Central memory CD8-positive, alpha-beta T cell (primary cell): Measurements from ENCODE around the gene FBXL16.
"Not testable (repeated sequence)": the region's sequence is repeated elsewhere in the genome, so short reads cannot be mapped to it uniquely, and the experiment has no call there.

ENCODE experiments used
- ATAC-seq: fragments of 150-1000 bp; cut with Tn5 transposase; replicated peaks from 2 replicates; pipeline ENCODE4 v1.10.0; 2022; ENCODE audit warnings: mild to moderate bottlenecking, moderate FRiP score, moderate number of reproducible peaks; ENCODE audit not compliant: poor library complexity, severe bottlenecking; ENCODE audit errors: extremely low read depth
- DNase-seq, 2 donors: peaks; one replicate each; pipeline ENCODE4 v3.0.0; 2021; ENCODE audit warnings: low spot score in 2 of 2
- H3K27ac Mint-ChIP-seq: one replicate; pipeline ENCODE4 v1.8.0; 2022; ENCODE audit warnings: low read depth, mild to moderate bottlenecking, moderate library complexity, mixed read lengths
- H3K27me3 Mint-ChIP-seq: one replicate; pipeline ENCODE4 v1.8.0; 2022; ENCODE audit warnings: mixed read lengths
- H3K36me3 Mint-ChIP-seq: one replicate; pipeline ENCODE4 v1.8.0; 2022; ENCODE audit warnings: mild to moderate bottlenecking, moderate library complexity, mixed read lengths; ENCODE audit not compliant: insufficient read depth
- H3K4me1 Mint-ChIP-seq: one replicate; pipeline ENCODE4 v1.8.0; 2022; ENCODE audit warnings: mixed read lengths
- H3K4me3 Mint-ChIP-seq: one replicate; pipeline ENCODE4 v1.8.0; 2022; ENCODE audit warnings: mild to moderate bottlenecking, moderate library complexity, mixed read lengths
- H3K9me3 Mint-ChIP-seq: one replicate; pipeline ENCODE4 v1.8.0; 2022; ENCODE audit warnings: mixed read lengths

The FBXL16 gene

DNA sequence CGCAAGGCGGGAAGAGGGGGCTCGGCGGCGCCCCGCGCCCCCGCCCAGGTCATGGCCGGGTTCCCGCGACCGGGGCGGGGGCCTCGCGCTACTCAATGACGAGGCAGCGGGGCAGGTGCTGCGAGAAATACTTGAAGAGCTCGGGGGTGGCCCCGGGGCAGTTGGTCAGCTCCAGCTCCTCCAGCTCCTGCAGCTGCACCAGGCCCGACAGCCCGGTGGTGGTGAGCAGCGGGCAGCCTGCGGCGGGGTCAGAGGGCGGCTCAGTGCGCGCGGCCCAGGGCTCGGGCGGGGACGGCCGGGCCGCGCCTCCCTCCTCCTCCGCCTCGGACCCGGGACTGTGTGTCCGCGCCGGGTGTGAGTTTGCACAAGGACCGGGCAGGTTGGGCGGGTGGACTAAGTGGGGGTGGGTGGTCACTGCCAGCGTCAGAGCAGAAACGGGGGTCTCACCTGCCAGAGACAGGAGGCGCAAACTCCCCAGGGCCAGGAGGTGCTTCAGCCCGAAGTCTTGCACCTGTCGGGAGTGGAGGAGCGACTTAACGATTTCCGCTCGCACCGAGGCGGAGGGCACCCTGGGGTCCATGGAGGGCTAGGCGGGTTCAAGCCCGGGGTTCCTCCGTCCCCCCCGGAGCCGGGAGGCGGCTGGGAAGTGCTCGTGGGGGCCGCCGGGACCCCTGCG, 11.3 kb downstream of the FBXL16 start:
- H3K36me3 Mint-ChIP-seq = peaks cover 12% of the 10 kb centered on the region
- no peak overlapping the region for H3K27ac Mint-ChIP-seq
- ATAC-seq (no peak), DNase-seq (no peak)
- H3K4me1 Mint-ChIP-seq = peaks cover 20% of the 10 kb centered on the region
- H3K27me3 Mint-ChIP-seq = peaks cover 10% of the 10 kb centered on the region
- H3K9me3 Mint-ChIP-seq = peaks cover 5% of the 10 kb centered on the region
- H3K4me3 Mint-ChIP-seq = peak overlapping the region; percentile 70

DNA sequence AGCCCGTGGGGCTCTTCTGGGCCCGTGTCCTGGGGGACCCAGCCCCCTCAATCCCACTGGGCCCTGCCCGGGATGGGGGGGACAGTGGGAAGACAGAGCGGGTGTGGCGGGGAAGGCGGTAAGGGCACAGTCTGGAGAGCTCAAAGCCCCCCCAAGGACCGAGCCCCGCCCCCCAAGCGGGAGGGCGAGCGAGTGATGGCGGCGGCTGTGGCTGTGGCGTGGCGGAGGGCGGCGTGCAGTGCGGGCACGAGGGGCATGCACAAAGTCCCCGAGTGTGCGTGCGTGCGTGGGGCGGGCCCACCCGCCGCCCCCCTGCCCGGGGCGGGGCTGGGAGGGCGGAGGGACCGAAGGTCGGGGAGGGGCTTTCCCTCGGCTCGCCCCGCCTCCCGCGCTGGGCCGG, 11.8 kb downstream of the FBXL16 start:
- H3K4me1 Mint-ChIP-seq = peaks cover 20% of the 10 kb centered on the region
- no peak overlapping the region for H3K27ac Mint-ChIP-seq
- H3K36me3 Mint-ChIP-seq = peaks cover 12% of the 10 kb centered on the region
- H3K27me3 Mint-ChIP-seq = peaks cover 10% of the 10 kb centered on the region
- no peak for DNase-seq
- H3K4me3 Mint-ChIP-seq = peak overlapping the region; percentile 70
- peaks cover 5% of the 10 kb centered on the region for H3K9me3 Mint-ChIP-seq
- no peak for ATAC-seq

DNA sequence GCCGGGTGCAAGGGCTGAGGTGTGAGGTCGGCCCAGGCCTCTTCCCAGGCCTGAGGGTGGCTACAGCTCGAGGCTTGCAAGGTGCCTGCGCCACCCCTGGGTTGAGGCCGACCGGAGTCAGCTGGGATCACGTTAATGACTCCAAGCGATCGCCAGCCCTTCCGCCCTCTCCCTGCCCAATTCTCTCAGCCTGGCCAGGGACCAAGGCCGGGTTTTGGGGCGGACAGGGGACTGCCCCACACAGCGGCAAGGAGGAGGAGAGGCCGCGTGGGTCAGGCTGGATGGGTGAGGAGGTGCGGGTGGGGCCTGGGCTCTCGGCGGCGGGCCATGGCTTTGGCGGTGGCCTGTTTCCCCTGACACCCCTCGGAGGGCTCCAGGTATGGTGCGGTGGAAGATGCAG, 12.2 kb downstream of the FBXL16 start:
- ATAC-seq (no peak), DNase-seq (no peak)
- H3K36me3 Mint-ChIP-seq = peaks cover 12% of the 10 kb centered on the region
- H3K27ac Mint-ChIP-seq = no peak overlapping the region
- peaks cover 5% of the 10 kb centered on the region for H3K9me3 Mint-ChIP-seq
- H3K4me3 Mint-ChIP-seq = peak overlapping the region; percentile 22
- H3K4me1 Mint-ChIP-seq = peaks cover 20% of the 10 kb centered on the region
- peaks cover 10% of the 10 kb centered on the region for H3K27me3 Mint-ChIP-seq

DNA sequence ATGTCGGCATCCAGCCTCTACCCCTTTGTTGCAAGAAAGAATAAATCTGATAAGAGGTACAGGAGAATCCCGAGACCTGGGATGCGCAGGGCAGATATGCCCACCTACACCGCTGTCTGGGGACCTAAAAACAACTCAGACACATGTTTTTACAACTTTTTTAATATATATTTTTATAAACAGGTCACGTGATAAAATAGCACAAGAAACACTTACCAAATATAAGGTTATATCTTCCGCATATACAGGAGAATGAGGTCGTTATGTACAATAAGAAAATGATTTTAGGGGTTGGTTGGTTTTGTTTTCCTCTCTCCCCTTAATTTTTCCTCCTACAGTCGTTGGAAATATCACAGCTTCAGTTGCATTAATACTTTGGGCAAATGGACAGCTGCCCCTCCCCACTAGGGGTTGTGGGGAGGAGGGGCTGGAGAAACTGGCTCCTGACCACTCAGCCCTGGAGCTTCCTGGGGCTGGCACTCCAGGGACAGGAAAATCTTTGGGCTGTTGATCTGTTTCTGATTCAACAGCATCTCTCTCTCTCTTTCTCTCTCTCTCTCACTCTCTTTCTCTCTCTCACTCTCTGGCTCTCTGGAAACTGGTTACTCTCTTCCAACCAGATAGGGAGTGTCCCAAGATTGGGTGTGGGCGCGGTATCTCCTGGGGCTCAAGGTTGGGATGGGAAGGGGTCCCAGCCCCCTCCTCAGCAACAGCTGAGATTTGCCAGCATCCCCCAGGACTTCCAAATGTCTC, 13.1 kb downstream of the FBXL16 start:
- H3K27ac Mint-ChIP-seq = no peak overlapping the region
- H3K9me3 Mint-ChIP-seq = peaks cover 5% of the 10 kb centered on the region
- peak overlapping the region; percentile 22 for H3K4me3 Mint-ChIP-seq
- peaks cover 20% of the 10 kb centered on the region for H3K4me1 Mint-ChIP-seq
- DNase-seq = no peak
- peaks cover 10% of the 10 kb centered on the region for H3K27me3 Mint-ChIP-seq
- ATAC-seq = no peak
- H3K36me3 Mint-ChIP-seq = peaks cover 12% of the 10 kb centered on the region

DNA sequence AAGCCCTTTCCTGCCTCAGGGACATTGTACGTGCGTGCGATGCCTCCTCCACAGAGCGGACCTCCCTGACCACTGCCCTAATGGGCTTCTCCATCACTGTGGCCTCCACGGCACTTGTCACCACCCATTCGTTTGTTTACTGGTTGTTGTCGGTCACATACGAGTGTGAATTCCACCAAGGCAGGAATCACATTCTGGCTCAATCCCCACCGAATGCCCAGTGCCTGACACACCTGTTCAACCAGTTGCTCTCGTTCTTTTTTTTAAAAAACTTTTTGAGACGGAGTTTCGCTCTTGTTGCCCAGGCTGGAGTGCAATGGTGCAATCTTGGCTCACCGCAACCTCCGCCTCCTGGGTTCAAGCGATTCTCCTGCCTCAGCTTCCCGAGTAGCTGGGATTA, 14.4 kb downstream of the FBXL16 start:
- Mint-ChIP-seq H3K4me1 (peaks cover 19% of the 10 kb centered on the region), H3K27ac (peak overlapping the region; percentile 93), H3K4me3 (peak overlapping the region; percentile 87), H3K36me3 (peaks cover 12% of the 10 kb centered on the region), H3K27me3 (peaks cover 10% of the 10 kb centered on the region)
- ATAC-seq, DNase-seq, H3K9me3 Mint-ChIP-seq: not testable (repeated sequence)

DNA sequence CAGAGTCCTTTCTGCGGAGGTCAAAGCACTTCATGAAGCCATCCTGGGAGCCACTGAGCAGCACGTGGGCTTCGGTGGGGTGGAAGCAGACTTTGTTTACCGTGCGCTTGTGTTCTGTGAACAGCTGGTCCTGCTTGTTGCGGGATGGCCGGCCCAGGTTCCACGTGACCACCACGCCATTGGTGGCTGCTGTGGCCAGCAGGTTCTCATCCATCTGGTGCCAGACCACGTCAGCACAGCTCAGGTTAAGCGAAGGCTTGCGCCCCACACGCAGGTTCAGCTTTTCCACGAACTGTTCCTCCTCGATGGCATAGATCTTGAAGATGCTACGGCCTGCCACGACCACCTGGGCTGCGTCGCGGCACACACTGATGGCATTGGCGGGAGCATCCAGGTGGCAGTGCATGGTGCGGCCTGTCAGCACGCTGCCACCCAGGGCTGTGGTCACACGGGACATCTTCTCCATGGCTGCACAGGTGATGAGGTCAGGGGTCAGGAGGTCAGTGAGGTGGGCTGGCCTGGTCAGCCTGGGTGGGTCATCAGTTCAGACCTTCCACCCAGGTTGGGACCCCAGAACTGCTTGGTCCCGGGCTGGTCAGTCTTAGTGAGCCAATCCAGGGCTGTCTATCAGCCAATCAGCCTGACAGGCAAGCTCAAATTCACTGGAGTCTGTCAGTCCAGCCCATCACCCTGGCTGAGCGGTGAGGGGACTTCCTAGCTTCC, 16.3 kb downstream of the FBXL16 start:
- peak overlapping the region; percentile 93 for H3K27ac Mint-ChIP-seq
- peaks cover 10% of the 10 kb centered on the region for H3K27me3 Mint-ChIP-seq
- H3K9me3 Mint-ChIP-seq = peaks cover 5% of the 10 kb centered on the region
- ATAC-seq (no peak), DNase-seq (no peak)
- peak overlapping the region; percentile 87 for H3K4me3 Mint-ChIP-seq
- peaks cover 11% of the 10 kb centered on the region for H3K36me3 Mint-ChIP-seq
- peaks cover 15% of the 10 kb centered on the region for H3K4me1 Mint-ChIP-seq

DNA sequence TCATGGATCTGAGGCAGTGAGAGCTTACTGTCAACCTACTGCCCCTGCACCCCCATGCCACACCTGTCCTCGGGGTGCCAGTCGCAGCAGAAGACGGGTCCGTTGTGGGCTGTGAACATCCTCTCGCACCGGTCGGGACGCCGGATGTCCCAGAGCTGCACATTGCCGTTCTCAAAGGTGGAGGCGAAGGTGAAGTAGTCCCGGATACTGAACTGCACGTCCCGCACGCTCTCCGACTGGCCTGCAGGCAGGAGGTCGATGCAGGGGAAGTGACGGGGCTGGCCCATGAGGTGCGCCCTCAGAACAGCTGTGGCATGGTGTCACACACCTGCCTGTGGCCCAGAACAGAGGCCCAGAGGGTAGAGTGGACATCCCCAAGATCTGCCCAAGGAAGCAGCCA, 18.1 kb downstream of the FBXL16 start:
- H3K4me3 Mint-ChIP-seq = no peak overlapping the region
- no peak for ATAC-seq
- H3K27me3 Mint-ChIP-seq = peaks cover under 1% of the 10 kb centered on the region
- peaks cover 5% of the 10 kb centered on the region for H3K9me3 Mint-ChIP-seq
- peaks cover 15% of the 10 kb centered on the region for H3K36me3 Mint-ChIP-seq
- DNase-seq = no peak
- H3K4me1 Mint-ChIP-seq = peaks cover 14% of the 10 kb centered on the region
- H3K27ac Mint-ChIP-seq = no peak overlapping the region

DNA sequence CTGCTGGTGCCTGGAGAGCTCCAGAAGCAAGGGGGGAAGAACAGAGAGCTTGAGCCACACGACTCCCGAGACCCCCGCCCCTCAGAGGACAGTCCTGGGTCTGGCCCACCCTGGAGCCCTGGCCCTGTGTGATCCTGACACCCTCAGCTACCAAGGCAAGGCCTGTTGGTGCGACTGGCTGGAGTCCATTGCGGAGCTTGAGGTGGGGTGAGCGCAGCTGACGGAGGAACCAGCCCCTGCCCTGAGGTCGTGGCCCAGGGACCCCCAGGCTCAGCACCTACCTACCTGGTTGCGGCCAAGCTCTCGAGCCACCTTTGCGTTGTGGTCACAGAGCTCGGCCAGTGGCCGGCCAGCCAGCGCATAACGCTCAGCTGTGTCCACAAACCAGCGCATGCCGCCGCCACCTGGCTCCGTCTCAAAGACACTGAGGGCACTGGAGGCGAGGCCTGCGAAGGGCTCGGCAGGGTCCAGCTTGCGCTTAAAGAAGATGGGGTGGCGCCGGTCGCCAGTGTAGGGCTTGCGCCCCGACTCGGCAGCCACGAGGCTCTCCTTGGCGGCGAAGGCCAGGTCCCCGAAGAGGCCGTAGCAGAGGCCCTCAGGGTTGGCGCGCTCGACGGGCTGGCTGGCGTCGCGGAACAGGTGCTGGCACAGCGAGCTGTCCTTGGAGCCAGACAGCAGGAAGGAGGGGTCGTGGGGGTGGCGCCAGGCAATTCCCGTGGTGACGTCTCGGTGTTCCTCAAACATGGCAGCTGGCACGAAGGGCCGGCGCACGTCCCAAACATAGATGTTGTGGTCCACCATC, 18.9 kb downstream of the FBXL16 start:
- Mint-ChIP-seq H3K27me3 (no peaks in the 10 kb centered on the region), H3K4me3 (no peak overlapping the region), H3K27ac (no peak overlapping the region), H3K36me3 (peaks cover 24% of the 10 kb centered on the region), H3K9me3 (peaks cover 5% of the 10 kb centered on the region), H3K4me1 (peaks cover 20% of the 10 kb centered on the region)
- DNase-seq = no peak
- no peak for ATAC-seq

DNA sequence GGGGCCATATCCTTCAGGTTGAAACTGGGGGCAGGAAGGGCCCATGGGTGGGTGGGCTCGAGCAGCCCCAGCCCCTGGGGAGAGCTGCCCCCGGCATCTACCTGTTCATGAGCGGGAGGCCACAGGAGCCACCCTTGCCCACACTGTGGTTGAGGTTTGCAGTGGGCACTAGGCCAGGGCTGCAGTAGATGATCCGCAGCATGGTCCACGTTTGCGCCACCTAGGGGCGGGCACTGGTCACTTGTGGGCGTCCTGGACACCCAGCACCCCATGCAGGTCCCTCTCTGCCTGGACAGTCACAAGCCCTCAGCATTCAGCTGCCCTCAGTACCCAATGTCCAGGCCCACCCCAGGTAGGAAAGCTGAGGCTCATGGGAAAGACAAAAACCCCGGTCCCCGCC, 19.6 kb downstream of the FBXL16 start:
- Mint-ChIP-seq H3K4me3 (peak overlapping the region; percentile 43), H3K4me1 (peaks cover 23% of the 10 kb centered on the region), H3K27ac (no peak overlapping the region), H3K36me3 (peaks cover 25% of the 10 kb centered on the region), H3K9me3 (peaks cover 2% of the 10 kb centered on the region), H3K27me3 (no peaks in the 10 kb centered on the region)
- no peak for ATAC-seq
- DNase-seq = no peak

DNA sequence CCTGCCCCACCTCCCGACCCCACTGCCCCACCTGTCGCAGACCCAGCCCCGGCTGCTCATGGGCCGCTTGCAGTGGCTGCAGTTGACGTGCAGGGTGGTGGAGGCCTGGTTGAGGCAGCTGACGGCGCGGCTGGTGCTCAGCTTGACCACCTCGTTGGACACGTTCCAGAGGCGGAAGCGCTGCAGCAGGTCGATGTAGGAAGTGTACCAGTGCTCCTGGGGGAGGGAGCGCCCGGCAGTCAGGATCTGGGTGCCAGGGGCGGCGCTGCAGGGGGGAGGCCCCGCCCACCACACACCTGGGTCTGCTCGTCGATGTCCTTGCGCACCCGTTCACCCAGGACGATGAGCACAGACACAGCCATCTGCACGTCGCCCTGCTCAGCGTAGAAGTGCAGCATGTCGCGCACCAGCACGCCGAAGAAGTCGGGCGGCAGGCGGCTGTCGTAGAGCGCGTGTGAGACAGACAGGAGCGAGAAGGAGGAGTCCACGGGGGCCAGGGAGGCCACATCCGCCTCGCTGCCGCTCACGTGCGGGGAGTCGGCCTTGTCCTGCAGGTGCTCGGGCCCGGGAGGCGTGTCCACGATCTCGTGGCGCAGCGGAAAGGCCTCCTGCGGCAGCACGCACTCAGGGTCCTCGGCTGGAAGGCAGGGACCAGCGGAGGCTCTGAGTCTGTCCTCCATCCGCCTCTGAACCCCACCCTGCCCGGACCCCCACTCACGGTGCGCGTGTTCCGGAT, 20.5 kb downstream of the FBXL16 start:
- Mint-ChIP-seq H3K4me3 (peak overlapping the region; percentile 43), H3K27me3 (no peaks in the 10 kb centered on the region), H3K27ac (peak overlapping the region; percentile 67), H3K36me3 (peaks cover 24% of the 10 kb centered on the region), H3K4me1 (peaks cover 23% of the 10 kb centered on the region), H3K9me3 (no peaks in the 10 kb centered on the region)
- ATAC-seq (no peak), DNase-seq (no peak)

DNA sequence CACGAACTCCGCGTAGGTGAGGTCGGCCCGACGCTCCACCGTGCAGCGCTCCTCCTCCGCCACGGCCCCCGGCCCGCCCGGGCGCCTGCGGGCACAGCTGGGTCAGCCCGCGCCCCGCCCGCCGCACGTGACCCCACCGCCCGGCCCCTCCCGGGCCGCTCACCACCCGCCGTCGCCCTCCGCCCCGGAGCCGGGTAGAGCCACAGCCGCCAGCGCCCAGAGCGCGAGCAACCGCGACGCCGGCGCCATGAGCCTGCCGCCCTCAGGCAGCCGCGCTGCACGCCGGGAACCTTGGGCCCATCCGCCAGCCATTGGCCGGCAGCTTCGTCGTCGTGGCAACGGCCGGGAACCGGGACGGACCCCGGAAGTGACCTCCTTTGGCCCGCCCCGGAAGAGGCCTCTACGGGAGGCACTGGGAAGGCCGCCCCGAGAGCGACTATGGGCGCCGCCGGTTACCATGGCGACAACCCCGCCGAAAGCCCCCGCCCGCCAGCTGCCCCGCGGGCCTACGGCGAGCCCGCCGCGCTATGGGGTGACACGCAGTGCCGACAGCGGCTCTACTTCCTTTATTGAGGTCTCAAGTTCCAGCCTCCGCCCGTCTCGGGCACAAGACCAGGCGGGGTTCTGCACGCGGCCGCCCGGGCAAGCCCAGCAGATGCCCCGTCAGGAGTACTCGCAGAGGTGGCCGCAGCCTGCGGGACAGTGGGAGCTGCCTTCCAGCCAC, 21.4 kb downstream of the FBXL16 start, which contains the start of gene JMJD8:
Gene JMJD8, minus strand, starts transcription at position 264 of the 724 bp plus-strand sequence. Its CDS starts 15 bp downstream, at position 249.
- H3K27ac Mint-ChIP-seq = peak within 1 kb of the TSS; percentile 67
- peak within 1 kb of the TSS; percentile 73 for H3K4me3 Mint-ChIP-seq
- DNase-seq = peak; percentile 89 to 90
- peaks cover 22% of the 10 kb centered on the region for H3K36me3 Mint-ChIP-seq
- peaks cover 27% of the 10 kb centered on the region for H3K4me1 Mint-ChIP-seq
- ATAC-seq = peak; percentile 70
- no peaks in the 10 kb centered on the region for H3K9me3 Mint-ChIP-seq
- H3K27me3 Mint-ChIP-seq = no peaks in the 10 kb centered on the region
